ENCODE data around the gene ANO10. TPM values are rescaled to one million over a fixed set of nuclear protein-coding genes. Genes with fewer than 3 reads are reported as not detected.

The ANO10 gene
- total and polyA plus RNA-seq, 2 of the 8 experiments (the other 6 are each of a cell fraction or from before 2014, with no cell fraction given) = 38.0 to 53.2 TPM

DNA sequence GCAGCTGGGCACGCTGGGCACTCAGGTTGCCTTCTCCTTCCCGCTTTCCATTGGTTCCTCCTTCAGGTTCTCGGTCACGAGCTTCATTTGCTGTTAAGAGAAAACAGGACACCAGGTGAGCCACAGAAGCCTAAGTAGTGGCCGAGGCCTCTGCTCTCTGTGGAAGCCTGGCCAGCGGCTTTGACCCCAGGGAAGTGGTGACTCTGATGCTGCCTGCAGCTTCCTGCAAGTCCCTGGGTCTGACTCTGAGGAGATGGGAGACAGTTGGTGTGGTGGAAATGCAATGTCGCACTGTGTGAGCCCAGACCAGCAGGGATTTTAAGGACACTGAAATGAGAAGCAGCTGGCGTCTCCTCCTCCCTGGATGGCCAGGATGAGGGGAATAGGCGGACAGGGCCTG lies 254.9 kb downstream of the ANO10 start:
- no peak overlapping the region for H2BK20ac ChIP-seq (ENCODE audit: low read length)
- POLR2A ChIA-PET (ENCODE audit: partially characterized antibody) = no interaction called here
- H3K4me2 ChIP-seq (ENCODE audit: insufficient read depth in 1 of 2, low read depth in 2 of 2, low read length in 2 of 2) = no peak overlapping the region
- H3K79me1 ChIP-seq (ENCODE audit: low read depth, low read length) = peaks cover 3% of the 10 kb centered on the region; the same call in 1 of the 2 replicates
- H4K91ac ChIP-seq (replicated peaks; ENCODE audit: insufficient read length, low read length) = no peak overlapping the region
- H3K18ac ChIP-seq (ENCODE audit: extremely low read depth, low read length) = no peak overlapping the region
- H3K36me3 ChIP-seq (ENCODE audit: control insufficient read depth in 2 of 4, insufficient read depth in 4 of 4, low read length in 3 of 4) = peaks cover 0 to 5% (median 0%) of the 10 kb centered on the region in 4 experiments; a peak in 2 of 8 replicates
- H3K23me2 ChIP-seq (ENCODE audit: low read depth, low read length) = no peaks in the 10 kb centered on the region
- H3K4me1 ChIP-seq (replicated peaks in 1 of 4; ENCODE audit: control insufficient read depth in 3 of 4, insufficient read depth in 4 of 4, low read length in 3 of 4) = peaks cover 0 to 4% (median 3%) of the 10 kb centered on the region in 4 experiments; a peak in 4 of 7 replicates
- CTCF ChIA-PET (ENCODE audit: partially characterized antibody) = no interaction called here
- no peak overlapping the region for H3K4me3 ChIP-seq (ENCODE audit: extremely low read depth in 1 of 4, insufficient read depth in 2 of 4, low read depth in 3 of 4, low read length in 4 of 4)
- H2BK15ac ChIP-seq (ENCODE audit: low read length) = no peak overlapping the region
- H3K27me3 ChIP-seq (replicated peaks in 1 of 4; ENCODE audit: control insufficient read depth in 3 of 4, extremely low read depth in 1 of 4, insufficient read depth in 3 of 4, low read length in 3 of 4) = peaks cover 0 to 4% (median 1%) of the 10 kb centered on the region in 4 experiments; a peak in 2 of 7 replicates
- no peak overlapping the region for H2AK5ac ChIP-seq (ENCODE audit: low read depth, low read length)
- DNase-seq (ENCODE audit: low read depth in 1 of 2, low spot score in 2 of 2) = no peak
- H4K5ac ChIP-seq (ENCODE audit: insufficient read length, low read depth, low read length) = no peak overlapping the region
- no peak overlapping the region for H3K23ac ChIP-seq (ENCODE audit: insufficient read length)
- WGBS, 2 experiments (ENCODE audit: extremely low coverage in 1 of 2, insufficient coverage in 1 of 2, insufficient read length in 1 of 2, insufficient replicate concordance in 2 of 2, low coverage in 1 of 2, low lambda C conversion rate in 2 of 2, missing lambda C conversion rate in 1 of 2) = 94% methylated on average over 7 of the region's 9 CpGs; no CpG with 5 or more reads in 1 of the 2 experiments
- FAIRE-seq = no peak
- H2BK120ac ChIP-seq (replicated peaks; ENCODE audit: low read depth, low read length) = no peak overlapping the region
- H3K56ac ChIP-seq (replicated peaks; ENCODE audit: insufficient read length, low read depth, low read length) = no peak overlapping the region
- no peak overlapping the region for H3K27ac ChIP-seq (ENCODE audit: low read depth, low read length)
- H3K4ac ChIP-seq (replicated peaks; ENCODE audit: insufficient read length, low read depth, low read length) = no peak overlapping the region
- H2AFZ ChIP-seq (ENCODE audit: low read length) = no peak overlapping the region
- no peak overlapping the region for H4K8ac ChIP-seq (ENCODE audit: extremely low read depth, insufficient read depth, low read length)
- TF ChIP-seq RFX5 (IDR thresholded peaks at IDR 0.05; ENCODE audit: borderline replicate concordance, low read depth, low read length) (no peak), SP1 (IDR thresholded peaks at IDR 0.05; ENCODE audit: low read depth, low read length) (no peak), RXRA (IDR thresholded peaks at IDR 0.05; ENCODE audit: insufficient read depth, low read depth, low read length) (no peak), E2F6 (IDR thresholded peaks at IDR 0.05) (no peak)
- no peaks in the 10 kb centered on the region for H3K79me2 ChIP-seq (ENCODE audit: control insufficient read depth in 1 of 2, insufficient read depth in 2 of 2, low read length in 2 of 2)
- H3K9me3 ChIP-seq (ENCODE audit: insufficient read depth in 2 of 2, low read depth in 1 of 2, low read length in 1 of 2) = no peaks in the 10 kb centered on the region
- H2BK5ac ChIP-seq (ENCODE audit: low read depth, low read length) = no peak overlapping the region
- H2BK12ac ChIP-seq (ENCODE audit: low read depth, low read length) = no peak overlapping the region
- no peak overlapping the region for H3K9ac ChIP-seq (replicated peaks in 1 of 4; ENCODE audit: extremely low read depth in 1 of 4, low read depth in 3 of 4, low read length in 3 of 4)
- H4K20me1 ChIP-seq (replicated peaks in 1 of 2; ENCODE audit: control insufficient read depth in 1 of 2, insufficient read depth in 2 of 2, low read length in 2 of 2) = peaks cover 0 to 3% of the 10 kb centered on the region in 2 experiments
- H3K14ac ChIP-seq (ENCODE audit: insufficient read length) = no peak overlapping the region

Data from H1 (cell line).